ENCODE measurements around the gene COL4A2. TPM values are rescaled to one million over a fixed set of nuclear protein-coding genes. Genes with fewer than 3 reads are reported as not detected.

Gene COL4A2
- total RNA-seq, 1 donor from 2014 or later, result 273 TPM

- Histone ChIP-seq H3K4me3 (no peak overlapping the region), H3K36me3 (no peaks in the 10 kb centered on the region), H3K27me3 (no peaks in the 10 kb centered on the region), H3K9me3 (no peaks in the 10 kb centered on the region), H3K27ac (no peak overlapping the region), H3K4me1 (peaks cover 20% of the 10 kb centered on the region)
- TF ChIP-seq CTCF (IDR thresholded peaks at IDR 0.05), result no peak
- no peak for DNase-seq
- no peak for ATAC-seq
- intact Hi-C loops (cut with DNase I), result no loop called here
These were observed 38.6 kb downstream of the COL4A2 start for GRCh38 chr13:110345701-110346100.

- Histone ChIP-seq H3K27ac (no peak overlapping the region), H3K4me1 (peaks cover 12% of the 10 kb centered on the region), H3K9me3 (no peaks in the 10 kb centered on the region), H3K36me3 (no peaks in the 10 kb centered on the region), H3K27me3 (no peaks in the 10 kb centered on the region), H3K4me3 (no peak overlapping the region)
- intact Hi-C loops (cut with DNase I), result no loop called here
- DNase-seq, result no peak
- ATAC-seq, result no peak
- no peak for TF ChIP-seq CTCF (IDR thresholded peaks at IDR 0.05)
These were observed 39.6 kb downstream of the COL4A2 start for GRCh38 chr13:110346661-110347067.

- Histone ChIP-seq H3K27me3 (no peaks in the 10 kb centered on the region), H3K9me3 (no peaks in the 10 kb centered on the region), H3K4me3 (no peak overlapping the region), H3K36me3 (no peaks in the 10 kb centered on the region), H3K4me1 (peaks cover 12% of the 10 kb centered on the region), H3K27ac (peak overlapping the region; percentile 63)
- intact Hi-C loops (cut with DNase I), result no loop called here
- ATAC-seq, result no peak
- no peak for TF ChIP-seq CTCF (IDR thresholded peaks at IDR 0.05)
- no peak for DNase-seq
These were observed 40.0 kb downstream of the COL4A2 start for GRCh38 chr13:110347088-110347487.

GRCh38 chr13:110347535-110348308, 40.6 kb downstream of the COL4A2 start:
- no peak overlapping the region for H3K4me3 ChIP-seq
- no peaks in the 10 kb centered on the region for H3K27me3 ChIP-seq
- no peak for DNase-seq
- TF ChIP-seq CTCF (IDR thresholded peaks at IDR 0.05), result no peak
- no peaks in the 10 kb centered on the region for H3K9me3 ChIP-seq
- no peaks in the 10 kb centered on the region for H3K36me3 ChIP-seq
- peaks cover 12% of the 10 kb centered on the region for H3K4me1 ChIP-seq
- intact Hi-C loops (cut with DNase I), result no loop called here
- H3K27ac ChIP-seq, result peak overlapping the region; percentile 63
- peak; percentile 43 for ATAC-seq

GRCh38 chr13:110348309-110349105, 41.4 kb downstream of the COL4A2 start:
- H3K27ac ChIP-seq, result peak overlapping the region; percentile 63
- no peaks in the 10 kb centered on the region for H3K27me3 ChIP-seq
- DNase-seq (no peak), ATAC-seq (no peak)
- H3K9me3 ChIP-seq, result no peaks in the 10 kb centered on the region
- no peaks in the 10 kb centered on the region for H3K36me3 ChIP-seq
- peaks cover 12% of the 10 kb centered on the region for H3K4me1 ChIP-seq
- intact Hi-C loops (cut with DNase I), result no loop called here
- no peak for TF ChIP-seq CTCF (IDR thresholded peaks at IDR 0.05)
- H3K4me3 ChIP-seq, result no peak overlapping the region
